BJ (cell line): Measurements from ENCODE around the gene MUSK. TPM values are rescaled to one million over a fixed set of nuclear protein-coding genes. Genes with fewer than 3 reads are reported as not detected.
"Not testable (repeated sequence)": the region's sequence is repeated elsewhere in the genome, so short reads cannot be mapped to it uniquely, and the experiment has no call there.

Source experiments
- CTCF ChIA-PET: fragments of 350-600 bp; formaldehyde crosslinking; extraction: SDS; loops from one replicate; lab custom pipeline; 2021; ENCODE audit warnings: antibody characterized with exemption, inconsistent platforms; lab: Yijun Ruan, JAX
- POLR2A ChIA-PET: fragments of 300-600 bp; sonication (Branson Sonifier 250); formaldehyde crosslinking; extraction: SDS; loops from one replicate; lab custom pipeline; 2021; ENCODE audit warnings: antibody characterized with exemption; lab: Charles Lee
- DNase-seq: peaks from one replicate; pipeline ENCODE4 v3.0.0-alpha.2; 2011; ENCODE audit warnings: low read depth
- H3K27me3 ChIP-seq: 2 replicates; pipeline ENCODE4 v1.6.0; 2011; ENCODE audit warnings: low read length; ENCODE audit not compliant: control insufficient read depth, insufficient read depth
- H3K36me3 ChIP-seq: 2 replicates; pipeline ENCODE4 v1.5.1; 2011; ENCODE audit warnings: low read length; ENCODE audit not compliant: control insufficient read depth, insufficient read depth
- H3K4me3 ChIP-seq: 2 replicates; pipeline ENCODE4 v1.5.1; 2011; ENCODE audit warnings: low read depth, mild to moderate bottlenecking, control low read depth, low read length
- polyA plus RNA-seq: library from polyadenylated mRNA; depleted of rRNA; stranded (reverse); fragments of >200 nt; gene quantifications from 2 replicates; pipeline ENCODE4 v1.2.3, GENCODE V29; 2011
- TF ChIP-seq, protein P1 (sequence below): IDR thresholded peaks from 2 replicates; pipeline ENCODE4 v1.5.1; 2011; ENCODE audit warnings: low read depth, mild to moderate bottlenecking, control low read depth, inconsistent platforms, low read length, moderate library complexity; ENCODE audit not compliant: insufficient read depth

MUSK gene
- polyA plus RNA-seq, 1 experiment = 0.04 TPM

- TF ChIP-seq, protein P1, sequence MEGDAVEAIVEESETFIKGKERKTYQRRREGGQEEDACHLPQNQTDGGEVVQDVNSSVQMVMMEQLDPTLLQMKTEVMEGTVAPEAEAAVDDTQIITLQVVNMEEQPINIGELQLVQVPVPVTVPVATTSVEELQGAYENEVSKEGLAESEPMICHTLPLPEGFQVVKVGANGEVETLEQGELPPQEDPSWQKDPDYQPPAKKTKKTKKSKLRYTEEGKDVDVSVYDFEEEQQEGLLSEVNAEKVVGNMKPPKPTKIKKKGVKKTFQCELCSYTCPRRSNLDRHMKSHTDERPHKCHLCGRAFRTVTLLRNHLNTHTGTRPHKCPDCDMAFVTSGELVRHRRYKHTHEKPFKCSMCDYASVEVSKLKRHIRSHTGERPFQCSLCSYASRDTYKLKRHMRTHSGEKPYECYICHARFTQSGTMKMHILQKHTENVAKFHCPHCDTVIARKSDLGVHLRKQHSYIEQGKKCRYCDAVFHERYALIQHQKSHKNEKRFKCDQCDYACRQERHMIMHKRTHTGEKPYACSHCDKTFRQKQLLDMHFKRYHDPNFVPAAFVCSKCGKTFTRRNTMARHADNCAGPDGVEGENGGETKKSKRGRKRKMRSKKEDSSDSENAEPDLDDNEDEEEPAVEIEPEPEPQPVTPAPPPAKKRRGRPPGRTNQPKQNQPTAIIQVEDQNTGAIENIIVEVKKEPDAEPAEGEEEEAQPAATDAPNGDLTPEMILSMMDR = no peak
- no peak overlapping the region for H3K4me3 ChIP-seq
- no peaks in the 10 kb centered on the region for H3K36me3 ChIP-seq
- H3K27me3 ChIP-seq = no peaks in the 10 kb centered on the region
- ChIA-PET CTCF (interaction anchor here (1.1 kb wide), 1 partner anchor 9 kb away, joined by 4 read pairs; no protein-coding TSS in a partner anchor), POLR2A (no interaction called here)
- DNase-seq = no peak
These were observed 144.3 kb downstream of the MUSK start for GRCh38 chr9:110812886-110813285.

GRCh38 chr9:110814159-110814558 lies 145.6 kb downstream of the MUSK start:
- Histone ChIP-seq H3K4me3 (no peak overlapping the region), H3K27me3 (no peaks in the 10 kb centered on the region), H3K36me3 (no peaks in the 10 kb centered on the region)
- POLR2A ChIA-PET = no interaction called here
- CTCF ChIA-PET = no interaction called here
- TF ChIP-seq, protein P1 = no peak
- DNase-seq = no peak

- ChIA-PET CTCF (no interaction called here), POLR2A (no interaction called here)
- TF ChIP-seq, protein P1 = no peak
- no peak overlapping the region for H3K4me3 ChIP-seq
- DNase-seq = no peak
- no peaks in the 10 kb centered on the region for H3K27me3 ChIP-seq
- H3K36me3 ChIP-seq = no peaks in the 10 kb centered on the region
These were observed 146.8 kb downstream of the MUSK start for GRCh38 chr9:110815361-110815760.

DNA sequence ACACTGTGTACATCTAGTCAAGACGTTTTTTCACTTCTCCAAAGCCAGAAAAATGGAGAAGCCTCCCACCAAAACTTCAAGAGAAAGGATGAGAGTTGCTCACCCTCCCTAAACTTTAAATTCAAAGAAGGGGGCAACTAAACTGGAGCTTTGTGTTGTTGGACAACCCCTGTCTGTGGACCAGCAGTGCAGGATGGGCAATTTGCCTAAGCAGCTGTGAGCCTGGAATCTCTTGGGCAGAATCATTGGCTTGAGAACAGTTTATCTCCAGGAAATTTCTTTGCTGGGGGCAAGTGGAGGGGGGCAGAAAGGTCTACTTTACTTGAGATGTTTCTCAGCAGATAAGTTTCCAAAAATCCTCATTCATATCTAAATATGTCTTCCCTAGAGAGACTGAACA lies 151.8 kb downstream of the MUSK start:
- TF ChIP-seq, protein P1 = no peak
- Histone ChIP-seq H3K36me3 (no peaks in the 10 kb centered on the region), H3K27me3 (no peaks in the 10 kb centered on the region), H3K4me3 (no peak overlapping the region)
- ChIA-PET CTCF (interaction anchor here (1.2 to 1.4 kb wide), 2 partner anchors 10 to 17 kb away, joined by 3 to 6 read pairs; no protein-coding TSS in a partner anchor), POLR2A (no interaction called here)
- DNase-seq = no peak

DNA sequence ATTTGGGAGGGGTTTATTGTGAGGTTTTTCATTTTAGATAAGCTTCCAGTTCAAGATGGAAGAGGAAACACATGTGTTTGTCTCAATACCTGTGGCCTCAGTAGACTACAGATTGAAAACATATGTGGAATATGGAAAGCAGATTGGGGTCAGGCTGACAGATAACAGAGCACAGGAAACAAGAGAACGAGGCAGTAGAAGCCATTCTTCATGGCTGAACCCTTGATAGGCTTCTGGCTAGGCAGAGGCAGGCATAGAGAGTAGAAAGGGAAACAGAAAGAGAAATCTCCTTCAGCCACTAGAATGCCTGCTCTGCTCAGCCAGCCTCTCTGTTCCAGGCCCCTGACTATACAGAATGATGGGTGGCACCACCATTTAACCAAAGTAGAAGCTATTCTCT lies 152.5 kb downstream of the MUSK start:
- Histone ChIP-seq H3K27me3 (no peaks in the 10 kb centered on the region), H3K36me3 (no peaks in the 10 kb centered on the region), H3K4me3 (no peak overlapping the region)
- DNase-seq = no peak
- CTCF ChIA-PET = interaction anchor here (0.8 to 1.4 kb wide), 2 partner anchors 10 to 11 kb away, joined by 3 to 6 read pairs; no protein-coding TSS in a partner anchor
- TF ChIP-seq, protein P1 = no peak
- POLR2A ChIA-PET = no interaction called here

DNA sequence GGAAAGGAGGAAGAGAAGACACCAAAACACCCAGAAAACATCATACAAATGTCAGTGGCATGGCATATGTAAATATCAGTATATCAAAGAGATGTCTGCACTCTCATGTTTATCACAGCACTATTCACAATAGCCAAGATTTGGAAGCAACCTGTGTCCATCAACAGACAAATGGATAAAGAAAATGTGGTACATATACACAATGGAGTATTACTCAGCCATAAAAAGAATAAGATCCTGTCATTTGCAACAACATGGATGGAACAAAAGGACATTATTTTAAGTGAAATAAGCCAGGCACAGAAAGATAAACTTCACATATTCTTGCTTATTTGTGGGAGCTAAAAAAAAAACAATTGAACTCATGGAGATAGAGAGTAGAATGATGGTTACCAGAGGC lies 156.5 kb downstream of the MUSK start:
- H3K36me3 ChIP-seq, H3K4me3 ChIP-seq, DNase-seq, CTCF ChIA-PET, H3K27me3 ChIP-seq, POLR2A ChIA-PET: not testable (repeated sequence)
